Activated CD4-positive, alpha-beta memory T cell treated with anti-CD3 and anti-CD28 coated beads for 36 hours (primary cell): ENCODE measurements around the gene TMEM63C. TPM values are rescaled to one million over a fixed set of nuclear protein-coding genes. Genes with fewer than 3 reads are reported as not detected.
"Not testable (repeated sequence)": the region's sequence is repeated elsewhere in the genome, so short reads cannot be mapped to it uniquely, and the experiment has no call there.

Experiments used
- CTCF ChIA-PET: fragments of 350-600 bp; sonication (Branson Sonifier 250); formaldehyde crosslinking; loops from one replicate; lab custom pipeline; 2021; ENCODE audit warnings: antibody characterized with exemption, inconsistent platforms; lab: Charles Lee
- POLR2A ChIA-PET: fragments of 350-600 bp; sonication (Branson Sonifier 250); formaldehyde crosslinking; loops from one replicate; lab custom pipeline; 2021; ENCODE audit warnings: antibody characterized with exemption; lab: Charles Lee
- DNase-seq: peaks from one replicate; pipeline ENCODE4 v3.0.0-alpha.2; 2020
- H3K27ac Mint-ChIP-seq: one replicate; pipeline ENCODE4 v1.8.0; 2021; ENCODE audit warnings: mixed read lengths
- H3K27me3 Mint-ChIP-seq: one replicate; pipeline ENCODE4 v1.8.0; 2021; ENCODE audit warnings: mixed read lengths
- H3K36me3 Mint-ChIP-seq: one replicate; pipeline ENCODE4 v1.8.0; 2021; ENCODE audit warnings: mixed read lengths
- H3K4me1 Mint-ChIP-seq: one replicate; pipeline ENCODE4 v1.8.0; 2021; ENCODE audit warnings: low read depth, mixed read lengths
- H3K4me3 Mint-ChIP-seq: one replicate; pipeline ENCODE4 v1.8.0; 2021; ENCODE audit warnings: mild to moderate bottlenecking, mixed read lengths
- H3K9me3 Mint-ChIP-seq: one replicate; pipeline ENCODE4 v1.8.0; 2021; ENCODE audit warnings: mixed read lengths
- intact Hi-C: fragments of 100-400 bp; cut with micrococcal nuclease; formaldehyde crosslinking; loops from one replicate; pipeline ENCODE4 v1.15.1; 2023
- total RNA-seq, 2 experiments: library from RNA; stranded (reverse); gene quantifications; one replicate each; pipeline ENCODE4 v1.2.3, GENCODE V29; 2021

The TMEM63C gene
- total RNA-seq, 2 experiments from 2014 or later: 0.80 to 1.7 TPM

DNA sequence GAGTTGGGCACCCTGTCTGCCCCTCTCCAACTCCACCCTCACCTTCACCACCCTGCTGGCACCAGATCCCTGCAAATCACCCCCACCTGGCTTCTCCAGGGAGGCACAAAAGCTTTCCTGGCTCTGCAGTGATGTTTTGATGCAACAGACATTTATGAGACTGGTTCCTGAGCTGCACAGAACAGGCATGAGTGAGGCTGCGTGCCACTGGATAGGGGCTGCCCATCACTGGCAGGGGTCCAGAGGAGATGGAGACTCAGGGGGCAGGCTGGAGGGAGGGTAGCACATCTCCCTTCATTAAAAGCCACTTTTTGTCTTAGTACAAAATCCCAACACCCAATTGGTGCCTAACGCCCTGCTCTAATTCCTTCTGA, 22.7 kb upstream of the TMEM63C start:
- H3K27me3 Mint-ChIP-seq: peaks cover 31% of the 10 kb centered on the region
- DNase-seq: no peak
- POLR2A ChIA-PET: no interaction called here
- CTCF ChIA-PET: interaction anchor here (1.4 kb wide), 1 partner anchor 157 kb away, joined by 3 read pairs; no protein-coding TSS in a partner anchor
- intact Hi-C loops: no loop called here
- no peaks in the 10 kb centered on the region for H3K36me3 Mint-ChIP-seq
- H3K4me1 Mint-ChIP-seq: no peaks in the 10 kb centered on the region
- no peak overlapping the region for H3K4me3 Mint-ChIP-seq
- no peaks in the 10 kb centered on the region for H3K9me3 Mint-ChIP-seq
- H3K27ac Mint-ChIP-seq: no peak overlapping the region

DNA sequence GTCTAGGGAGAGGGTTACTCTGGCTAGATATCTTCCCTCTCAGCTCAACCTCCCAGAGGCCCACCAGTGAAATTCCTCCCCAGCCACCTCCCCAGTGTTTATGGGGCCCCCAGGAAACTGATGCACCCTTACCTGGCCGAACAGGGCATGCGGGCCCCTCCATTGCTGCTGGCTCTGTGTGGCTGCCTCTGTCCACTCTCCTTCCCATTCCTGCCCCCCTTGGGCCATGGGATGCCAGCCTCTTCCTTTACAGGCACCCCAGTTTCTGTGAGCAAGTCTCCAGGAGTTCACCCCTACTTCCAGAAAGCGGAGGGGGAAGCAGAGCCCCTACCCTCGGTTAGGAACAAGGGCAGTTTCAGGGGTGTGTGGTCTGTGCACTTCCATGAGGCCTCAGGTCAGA, 20.6 kb upstream of the TMEM63C start:
- POLR2A ChIA-PET: no interaction called here
- no peak for DNase-seq
- Mint-ChIP-seq H3K4me1 (no peaks in the 10 kb centered on the region), H3K27ac (no peak overlapping the region), H3K36me3 (no peaks in the 10 kb centered on the region), H3K27me3 (peaks cover 28% of the 10 kb centered on the region), H3K4me3 (no peak overlapping the region), H3K9me3 (no peaks in the 10 kb centered on the region)
- CTCF ChIA-PET: interaction anchor here (1.3 kb wide), 1 partner anchor 10 kb away, joined by 4 read pairs; no protein-coding TSS in a partner anchor
- intact Hi-C loops: no loop called here

- Mint-ChIP-seq H3K27ac (no peak overlapping the region), H3K4me1 (no peaks in the 10 kb centered on the region), H3K36me3 (peaks cover 6% of the 10 kb centered on the region), H3K4me3 (no peak overlapping the region), H3K9me3 (peaks cover 18% of the 10 kb centered on the region), H3K27me3 (peaks cover 6% of the 10 kb centered on the region)
- ChIA-PET CTCF (interaction anchor here (0.6 kb wide), 1 partner anchor 19 kb away, joined by 3 read pairs; no protein-coding TSS in a partner anchor), POLR2A (no interaction called here)
- no peak for DNase-seq
- intact Hi-C loops: no loop called here
These were observed 11.6 kb upstream of the TMEM63C start for GRCh38 chr14:77170045-77170444.

DNA sequence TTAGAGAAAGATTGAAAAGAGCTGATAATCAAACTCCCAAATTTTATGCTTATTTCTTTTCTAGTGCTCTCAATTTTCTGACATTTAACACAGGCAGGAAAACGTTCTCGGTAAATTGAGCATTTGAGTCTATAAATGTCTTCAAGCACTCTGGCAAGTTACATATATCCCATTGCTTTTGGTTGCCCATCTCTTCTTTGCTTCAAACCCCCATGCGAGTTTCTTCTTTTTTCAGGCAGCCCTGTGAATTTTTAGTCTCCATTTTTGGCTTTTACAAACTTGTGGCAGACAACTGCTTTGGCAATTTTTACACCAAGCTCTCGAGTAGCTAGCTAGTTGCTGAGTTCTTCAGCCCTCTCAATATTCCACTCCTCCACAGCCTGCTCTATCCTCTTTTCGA, 8.7 kb upstream of the TMEM63C start:
- peaks cover 6% of the 10 kb centered on the region for H3K36me3 Mint-ChIP-seq
- DNase-seq: no peak
- H3K27ac Mint-ChIP-seq: no peak overlapping the region
- ChIA-PET POLR2A (no interaction called here), CTCF (interaction anchor here (1.0 kb wide), 1 partner anchor 19 kb away, joined by 4 read pairs; no protein-coding TSS in a partner anchor)
- peaks cover 4% of the 10 kb centered on the region for H3K4me1 Mint-ChIP-seq
- H3K27me3 Mint-ChIP-seq: peaks cover 3% of the 10 kb centered on the region
- peaks cover 18% of the 10 kb centered on the region for H3K9me3 Mint-ChIP-seq
- H3K4me3 Mint-ChIP-seq: no peak overlapping the region
- intact Hi-C loops: no loop called here

GRCh38 chr14:77173911-77174617, 7.5 kb upstream of the TMEM63C start:
- peaks cover 14% of the 10 kb centered on the region for H3K9me3 Mint-ChIP-seq
- CTCF ChIA-PET, H3K27ac Mint-ChIP-seq, POLR2A ChIA-PET, H3K4me1 Mint-ChIP-seq, intact Hi-C loops, H3K36me3 Mint-ChIP-seq, H3K27me3 Mint-ChIP-seq, DNase-seq, H3K4me3 Mint-ChIP-seq: not testable (repeated sequence)

DNA sequence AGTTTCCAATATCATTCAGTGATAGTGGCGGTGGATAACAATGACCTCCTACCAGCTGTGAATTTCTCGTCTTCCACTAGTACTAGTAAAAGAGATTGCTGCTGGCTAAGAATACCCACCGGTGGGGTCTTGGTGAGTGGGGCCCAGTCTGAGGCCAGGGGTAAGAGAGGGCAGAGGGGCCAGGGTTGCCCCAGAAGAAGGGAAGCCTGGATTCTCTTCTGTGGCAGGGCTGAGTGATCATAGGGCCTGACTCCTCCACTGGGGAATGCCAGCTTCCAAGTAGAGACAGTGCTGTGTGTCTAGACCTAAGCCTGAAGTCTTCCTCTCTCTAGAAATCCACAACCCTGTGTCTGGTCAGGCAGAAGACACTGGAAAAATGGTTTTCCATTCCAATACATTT, 5.8 kb upstream of the TMEM63C start:
- Mint-ChIP-seq H3K27ac (no peak overlapping the region), H3K27me3 (peaks cover 3% of the 10 kb centered on the region), H3K36me3 (peaks cover under 1% of the 10 kb centered on the region), H3K4me3 (no peak overlapping the region), H3K4me1 (peaks cover 4% of the 10 kb centered on the region), H3K9me3 (peaks cover 1% of the 10 kb centered on the region)
- ChIA-PET CTCF (no interaction called here), POLR2A (no interaction called here)
- intact Hi-C loops: no loop called here
- DNase-seq: no peak

GRCh38 chr14:77177702-77178101, 3.9 kb upstream of the TMEM63C start:
- peaks cover 13% of the 10 kb centered on the region for H3K4me1 Mint-ChIP-seq
- H3K9me3 Mint-ChIP-seq: no peaks in the 10 kb centered on the region
- POLR2A ChIA-PET: no interaction called here
- H3K27ac Mint-ChIP-seq: no peak overlapping the region
- intact Hi-C loops: no loop called here
- H3K27me3 Mint-ChIP-seq: peaks cover 7% of the 10 kb centered on the region
- no peak overlapping the region for H3K4me3 Mint-ChIP-seq
- DNase-seq: no peak
- no peaks in the 10 kb centered on the region for H3K36me3 Mint-ChIP-seq
- CTCF ChIA-PET: interaction anchor here (1.2 kb wide), 1 partner anchor 26 kb away, joined by 3 read pairs; no protein-coding TSS in a partner anchor

DNA sequence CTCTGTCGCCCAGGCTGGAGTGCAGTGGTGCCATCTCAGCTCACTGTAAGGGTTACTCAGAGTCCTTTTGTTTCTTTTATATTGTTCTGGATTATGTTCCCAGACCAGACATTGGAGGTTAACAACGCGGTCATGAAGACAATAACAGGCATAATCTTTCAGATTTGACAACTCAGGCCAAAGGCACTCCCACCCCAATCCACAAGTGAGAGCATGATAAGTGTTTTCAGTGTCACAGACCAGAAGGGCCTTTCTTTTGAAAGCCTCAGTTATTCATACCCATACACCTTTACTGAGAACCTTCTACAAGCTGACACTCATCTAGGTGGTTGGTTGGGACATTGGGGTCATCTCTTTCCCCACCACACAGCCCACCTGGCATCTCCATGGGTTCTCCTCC, 2.9 kb upstream of the TMEM63C start:
- Mint-ChIP-seq H3K27ac (no peak overlapping the region), H3K9me3 (no peaks in the 10 kb centered on the region), H3K36me3 (no peaks in the 10 kb centered on the region), H3K4me3 (no peak overlapping the region), H3K27me3 (peaks cover 9% of the 10 kb centered on the region), H3K4me1 (peaks cover 15% of the 10 kb centered on the region)
- no peak for DNase-seq
- CTCF ChIA-PET: interaction anchor here (1.2 kb wide), 1 partner anchor 27 kb away, joined by 3 read pairs; no protein-coding TSS in a partner anchor
- intact Hi-C loops: no loop called here
- POLR2A ChIA-PET: no interaction called here

- no peak for DNase-seq
- ChIA-PET CTCF (interaction anchor here (1.1 to 1.2 kb wide), 2 partner anchors 28 to 110 kb away, joined by 3 to 4 read pairs; no protein-coding TSS in a partner anchor), POLR2A (interaction anchor here (0.6 kb wide), 1 partner anchor 9 kb away, joined by 3 read pairs; no protein-coding TSS in a partner anchor)
- peaks cover 9% of the 10 kb centered on the region for H3K27me3 Mint-ChIP-seq
- peaks cover 21% of the 10 kb centered on the region for H3K4me1 Mint-ChIP-seq
- H3K36me3 Mint-ChIP-seq: no peaks in the 10 kb centered on the region
- H3K9me3 Mint-ChIP-seq: no peaks in the 10 kb centered on the region
- peak overlapping the region; percentile 67 for H3K4me3 Mint-ChIP-seq
- intact Hi-C loops: no loop called here
- H3K27ac Mint-ChIP-seq: no peak overlapping the region
These were observed 634 bp upstream of the TMEM63C start for GRCh38 chr14:77180726-77181602.

DNA sequence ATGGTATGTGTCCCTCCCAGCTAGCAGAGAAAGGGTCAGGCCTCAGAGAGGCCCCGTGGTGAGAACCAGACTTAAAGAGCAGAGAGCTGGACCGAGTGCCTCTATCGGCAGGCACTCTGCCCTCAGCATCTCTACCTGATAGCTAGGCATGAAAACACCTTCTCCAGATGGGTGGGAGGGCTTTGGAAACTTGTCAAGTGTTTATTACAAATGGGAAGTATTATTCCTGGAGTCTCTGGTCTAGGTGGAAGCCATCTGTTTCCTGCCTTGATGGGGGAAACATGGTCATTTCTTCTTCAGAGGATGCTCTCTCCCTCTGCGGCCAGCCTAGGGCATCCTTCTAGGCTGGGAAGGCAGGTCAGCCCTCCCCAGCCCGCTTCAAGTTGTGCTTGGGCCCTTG, 2.3 kb downstream of the TMEM63C start:
- no peak overlapping the region for H3K27ac Mint-ChIP-seq
- no peaks in the 10 kb centered on the region for H3K36me3 Mint-ChIP-seq
- intact Hi-C loops: no loop called here
- CTCF ChIA-PET: interaction anchor here (1.3 kb wide), 1 partner anchor 132 kb away, joined by 4 read pairs; no protein-coding TSS in a partner anchor
- H3K27me3 Mint-ChIP-seq: peaks cover 8% of the 10 kb centered on the region
- no peaks in the 10 kb centered on the region for H3K9me3 Mint-ChIP-seq
- H3K4me1 Mint-ChIP-seq: peaks cover 17% of the 10 kb centered on the region
- H3K4me3 Mint-ChIP-seq: no peak overlapping the region
- no peak for DNase-seq
- POLR2A ChIA-PET: no interaction called here

DNA sequence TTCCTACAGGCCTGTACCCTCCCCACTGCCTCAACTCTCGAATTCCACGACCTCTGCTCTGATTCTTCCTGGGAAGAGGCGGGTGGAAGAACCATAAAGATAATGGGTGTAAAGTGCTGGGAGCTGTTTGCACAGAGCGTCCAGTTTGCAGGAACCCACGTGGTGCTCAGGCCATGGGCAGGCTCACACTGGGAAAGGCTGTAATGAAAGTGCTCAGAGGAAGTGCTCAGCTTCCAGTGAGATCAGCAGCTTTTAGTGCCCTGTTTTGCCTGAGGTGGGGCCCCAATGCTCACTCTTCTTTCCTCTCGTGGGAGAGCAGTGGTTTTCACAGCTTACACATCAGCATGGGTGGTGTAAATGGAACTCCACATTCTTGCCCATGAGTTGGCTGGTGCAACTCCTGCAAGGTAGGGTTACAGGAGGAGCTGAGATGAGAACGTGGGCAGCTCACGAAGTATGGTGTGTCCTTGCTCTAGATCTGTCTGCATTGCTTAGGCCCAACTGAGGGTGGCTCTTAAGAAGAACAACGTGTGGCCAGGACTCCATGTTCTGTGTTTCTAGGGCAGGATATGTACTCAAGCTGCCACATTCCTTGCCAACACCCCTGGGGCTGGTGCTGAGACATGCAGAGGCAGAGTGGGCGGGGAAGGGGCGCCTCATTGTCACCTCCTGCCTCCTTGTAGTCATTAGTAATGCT, 2.9 kb downstream of the TMEM63C start:
- Mint-ChIP-seq H3K27me3 (peaks cover 11% of the 10 kb centered on the region), H3K4me1 (peaks cover 17% of the 10 kb centered on the region), H3K9me3 (no peaks in the 10 kb centered on the region), H3K27ac (peak overlapping the region; percentile 0), H3K36me3 (no peaks in the 10 kb centered on the region), H3K4me3 (no peak overlapping the region)
- ChIA-PET CTCF (interaction anchor here (1.3 kb wide), 1 partner anchor 132 kb away, joined by 4 read pairs; no protein-coding TSS in a partner anchor), POLR2A (no interaction called here)
- intact Hi-C loops: no loop called here
- DNase-seq: peak; percentile 15
